ENCODE results near the gene ZNF217.
"Not testable (repeated sequence)": the region's sequence is repeated elsewhere in the genome, so short reads cannot be mapped to it uniquely, and the experiment has no call there.

ZNF217 gene

GRCh38 chr20:53635221-53635620 lies 41.6 kb upstream of the ZNF217 start:
- DNase-seq (ENCODE audit: low read depth), result no peak

GRCh38 chr20:53631909-53632662 lies 38.4 kb upstream of the ZNF217 start:
- no peak for TF ChIP-seq CTCF (IDR thresholded peaks at IDR 0.05; ENCODE audit: control insufficient read depth, insufficient read depth, low read depth, low read length, missing control alignments)
- DNase-seq (ENCODE audit: low read depth), result no peak
- H3K4me3 ChIP-seq (ENCODE audit: control insufficient read depth, low read depth, low read length), result no peak overlapping the region

More at GRCh38 chr20:53635221-53635620, 41.6 kb upstream of the ZNF217 start:
- no peak overlapping the region for H3K4me3 ChIP-seq (ENCODE audit: control insufficient read depth, low read depth, low read length)
- TF ChIP-seq CTCF (IDR thresholded peaks at IDR 0.05; ENCODE audit: control insufficient read depth, insufficient read depth, low read depth, low read length, missing control alignments), result no peak

- TF ChIP-seq CTCF (IDR thresholded peaks at IDR 0.05; ENCODE audit: control insufficient read depth, insufficient read depth, low read depth, low read length, missing control alignments), result no peak
- no peak overlapping the region for H3K4me3 ChIP-seq (ENCODE audit: control insufficient read depth, low read depth, low read length)
- DNase-seq (ENCODE audit: low read depth), result no peak
Measured at GRCh38 chr20:53629436-53629835, 35.8 kb upstream of the ZNF217 start.

GRCh38 chr20:53628758-53629157 lies 35.1 kb upstream of the ZNF217 start:
- DNase-seq (ENCODE audit: low read depth); H3K4me3 ChIP-seq (ENCODE audit: control insufficient read depth, low read depth, low read length): not testable (repeated sequence)

- no peak overlapping the region for H3K4me3 ChIP-seq (ENCODE audit: control insufficient read depth, low read depth, low read length)
- no peak for DNase-seq (ENCODE audit: low read depth)
- TF ChIP-seq CTCF (IDR thresholded peaks at IDR 0.05; ENCODE audit: control insufficient read depth, insufficient read depth, low read depth, low read length, missing control alignments), result no peak
Measured at GRCh38 chr20:53628076-53628475, 34.4 kb upstream of the ZNF217 start.

- not testable (repeated sequence) for H3K4me3 ChIP-seq (ENCODE audit: control insufficient read depth, low read depth, low read length)
Measured at GRCh38 chr20:53627001-53627400, 33.4 kb upstream of the ZNF217 start.

GRCh38 chr20:53626584-53626983 lies 32.9 kb upstream of the ZNF217 start:
- no peak for TF ChIP-seq CTCF (IDR thresholded peaks at IDR 0.05; ENCODE audit: control insufficient read depth, insufficient read depth, low read depth, low read length, missing control alignments)
- no peak overlapping the region for H3K4me3 ChIP-seq (ENCODE audit: control insufficient read depth, low read depth, low read length)

More at GRCh38 chr20:53627001-53627400, 33.4 kb upstream of the ZNF217 start:
- not testable (repeated sequence) for DNase-seq (ENCODE audit: low read depth)

More at GRCh38 chr20:53626584-53626983, 32.9 kb upstream of the ZNF217 start:
- DNase-seq (ENCODE audit: low read depth), result no peak

Measured in AG09309 (cell line).